B cell (primary cell): Measurements from ENCODE around the gene EFNA5. TPM values are rescaled to one million over a fixed set of nuclear protein-coding genes. Genes with fewer than 3 reads are reported as not detected.

Source experiments
- ATAC-seq: fragments of 200-7000 bp; cut with Tn5 transposase; one replicate; pipeline ENCODE4 v1.10.0; 2021; ENCODE audit warnings: low read depth, mild to moderate bottlenecking, moderate number of reproducible peaks, moderate library complexity
- CTCF ChIA-PET: fragments of 350-600 bp; sonication (Branson Sonifier 250); formaldehyde crosslinking; loops from one replicate; lab custom pipeline; 2021; ENCODE audit warnings: antibody characterized with exemption, inconsistent platforms; lab: Charles Lee
- POLR2A ChIA-PET: fragments of 350-600 bp; sonication (Branson Sonifier 250); formaldehyde crosslinking; loops from one replicate; lab custom pipeline; 2021; ENCODE audit warnings: antibody characterized with exemption; lab: Charles Lee
- DNase-seq: peaks from one replicate; pipeline ENCODE4 v3.0.0; 2013
- H2AFZ ChIP-seq: 2 replicates; pipeline ENCODE4 v1.6.1; 2012; ENCODE audit warnings: mild to moderate bottlenecking, low read depth, low read length; ENCODE audit not compliant: insufficient read depth, poor library complexity, severe bottlenecking
- H3K27ac ChIP-seq, 2 donors: 1 replicate in 1 of 2; 2 replicates in 1 of 2; pipeline ENCODE4 v1.5.1; 2012 to 2013; ENCODE audit warnings: low read length in 2 of 2, mild to moderate bottlenecking in 2 of 2, moderate library complexity in 1 of 2
- H3K27me3 ChIP-seq, 4 experiments: fragments of 200-600 bp in 1 of 4; sonication (generic) in 1 of 4; replicated peaks in 1 of 4; 1 replicate in 2 of 4; 2 replicates in 2 of 4; pipeline versions ENCODE4 v1.6.1 to v1.7.0; 2013 to 2016; ENCODE audit warnings: low read length in 3 of 4, mild to moderate bottlenecking in 2 of 4, mixed read lengths in 1 of 4, moderate library complexity in 1 of 4; ENCODE audit not compliant: insufficient read depth in 4 of 4, control insufficient read depth in 3 of 4; ENCODE audit errors: control extremely low read depth in 1 of 4
- H3K36me3 ChIP-seq, 2 experiments: replicated peaks in 1 of 2; 1 replicate in 1 of 2; 2 replicates in 1 of 2; pipeline versions ENCODE4 v1.6.1 to v1.7.1; 2013; ENCODE audit warnings: low read length in 1 of 2; ENCODE audit not compliant: insufficient read depth in 2 of 2, control insufficient read depth in 1 of 2; ENCODE audit errors: control extremely low read depth in 1 of 2, extremely low read depth in 1 of 2
- H3K4me1 ChIP-seq, 2 donors: fragments of 200-600 bp in 1 of 2; sonication (generic) in 1 of 2; 1 replicate in 1 of 2; 2 replicates in 1 of 2; pipeline versions ENCODE4 v1.5.1 to v1.6.1; 2013 to 2017; ENCODE audit warnings: low read length in 2 of 2; ENCODE audit not compliant: control insufficient read depth in 2 of 2, insufficient read depth in 2 of 2
- H3K4me2 ChIP-seq: replicated peaks from 2 replicates; pipeline ENCODE3; 2012; ENCODE audit warnings: mild to moderate bottlenecking, low read depth, low read length; ENCODE audit not compliant: poor library complexity, severe bottlenecking
- H3K4me3 ChIP-seq, 5 experiments: fragments of 200-600 bp in 1 of 5; sonication (generic) in 1 of 5; 1 replicate in 3 of 5; 2 replicates in 2 of 5; pipeline versions ENCODE4 v1.5.1 to v1.7.0; 2011 to 2016; ENCODE audit warnings: low read length in 4 of 5, mild to moderate bottlenecking in 4 of 5, low read depth in 2 of 5, control low read depth in 1 of 5, moderate library complexity in 1 of 5; ENCODE audit not compliant: insufficient read depth in 1 of 5; ENCODE audit errors: control extremely low read depth in 1 of 5, extremely low read depth in 1 of 5
- H3K79me2 ChIP-seq: fragments of 200-600 bp; sonication (generic); one replicate; pipeline ENCODE4 v1.6.0; 2016; ENCODE audit warnings: low read length; ENCODE audit not compliant: control insufficient read depth, insufficient read depth
- H3K9ac ChIP-seq: fragments of 200-600 bp; sonication (generic); 2 replicates; pipeline ENCODE4 v1.6.1; 2017; ENCODE audit warnings: mild to moderate bottlenecking, low read length, moderate library complexity
- H3K9me3 ChIP-seq, 3 donors: one replicate each; pipeline versions ENCODE4 v1.6.1 to v1.7.1; 2013; ENCODE audit warnings: low read length in 2 of 3; ENCODE audit not compliant: control insufficient read depth in 2 of 3, insufficient read depth in 1 of 3; ENCODE audit errors: control extremely low read depth in 1 of 3
- H4K20me1 ChIP-seq: 2 replicates; pipeline ENCODE4 v1.6.0; 2012; ENCODE audit warnings: mild to moderate bottlenecking, low read length; ENCODE audit not compliant: insufficient read depth, control insufficient read depth, poor library complexity, severe bottlenecking
- H3K27ac Mint-ChIP-seq: one replicate; pipeline ENCODE4 v1.8.0; 2021; ENCODE audit warnings: mixed read lengths
- H3K27me3 Mint-ChIP-seq: one replicate; pipeline ENCODE4 v1.8.0; 2021; ENCODE audit warnings: mixed read lengths
- H3K4me1 Mint-ChIP-seq: one replicate; pipeline ENCODE4 v1.8.0; 2021; ENCODE audit warnings: mixed read lengths
- H3K4me3 Mint-ChIP-seq: one replicate; pipeline ENCODE4 v1.8.0; 2021; ENCODE audit warnings: mixed read lengths
- H3K9me3 Mint-ChIP-seq: one replicate; pipeline ENCODE4 v1.8.0; 2022; ENCODE audit warnings: mixed read lengths; ENCODE audit not compliant: insufficient read depth
- CTCF ChIP-seq: fragments of 200-600 bp; IDR thresholded peaks from one replicate; pipeline ENCODE4 v1.8.0; 2022; ENCODE audit warnings: antibody characterized with exemption, mild to moderate bottlenecking
- EZH2 ChIP-seq: IDR thresholded peaks from 2 replicates; pipeline ENCODE4 v1.6.1; 2012; ENCODE audit warnings: borderline replicate concordance, low read depth, mild to moderate bottlenecking, moderate library complexity, low read length; ENCODE audit not compliant: insufficient read depth, poor library complexity, severe bottlenecking
- WGBS: methylation state at CpG from one replicate; pipeline ENCODE4 v1.1.5; 2013; ENCODE audit warnings: missing lambda C conversion rate; ENCODE audit not compliant: insufficient coverage; 5-methylcytosine and 5-hydroxymethylcytosine counted together
- intact Hi-C: fragments of 100-400 bp; cut with micrococcal nuclease; formaldehyde crosslinking; loops from one replicate; pipeline ENCODE4 v1.10.0; 2022
- polyA plus RNA-seq: library from polyadenylated mRNA; depleted of rRNA; stranded (reverse); fragments of >200 nt; gene quantifications from 2 replicates; pipeline ENCODE4 v1.2.3, GENCODE V29; 2012
- total RNA-seq, 2 donors: library from RNA; stranded (reverse); fragments of 120-200 nt in 1 of 2; gene quantifications; 1 replicate in 1 of 2; 2 replicates in 1 of 2; pipeline versions ENCODE4 v1.2.3 to v1.2.4, GENCODE V29; 2013 to 2022

The EFNA5 gene
- total and polyA plus RNA-seq, 2 donors (not counting 1 experiment from before 2014, with no cell fraction given), result not detected

GRCh38 chr5:107361945-107362344 lies 308.8 kb downstream of the EFNA5 start:
- H3K27ac ChIP-seq, result no peak overlapping the region
- H3K79me2 ChIP-seq, result no peaks in the 10 kb centered on the region
- no peak for TF ChIP-seq CTCF
- no peak for TF ChIP-seq EZH2
- H3K9me3 ChIP-seq, result no peaks in the 10 kb centered on the region
- ChIA-PET CTCF (no interaction called here), POLR2A (no interaction called here)
- no peak overlapping the region for H2AFZ ChIP-seq
- no peak for DNase-seq
- H3K9ac ChIP-seq, result no peak overlapping the region
- H3K4me1 ChIP-seq, result peaks cover 11% of the 10 kb centered on the region in 2 donors
- no CpG with 5 or more reads among the region's 4 CpGs for WGBS
- intact Hi-C loops, result no loop called here
- H3K4me3 ChIP-seq, result no peak overlapping the region
- no peaks in the 10 kb centered on the region for H3K27me3 ChIP-seq
- H3K27ac Mint-ChIP-seq, result no peak overlapping the region
- no peak for ATAC-seq
- H3K9me3 Mint-ChIP-seq, result no peaks in the 10 kb centered on the region
- H3K4me1 Mint-ChIP-seq, result peaks cover 7% of the 10 kb centered on the region
- H3K36me3 ChIP-seq, result no peaks in the 10 kb centered on the region
- no peak overlapping the region for H3K4me3 Mint-ChIP-seq
- no peak overlapping the region for H3K4me2 ChIP-seq
- H4K20me1 ChIP-seq, result no peaks in the 10 kb centered on the region
- H3K27me3 Mint-ChIP-seq, result peaks cover 4% of the 10 kb centered on the region

GRCh38 chr5:107359916-107360234 lies 310.9 kb downstream of the EFNA5 start:
- H3K4me1 Mint-ChIP-seq, result no peaks in the 10 kb centered on the region
- H3K4me2 ChIP-seq, result no peak overlapping the region
- H2AFZ ChIP-seq, result no peak overlapping the region
- no peak overlapping the region for H3K9ac ChIP-seq
- H3K27me3 ChIP-seq, result no peaks in the 10 kb centered on the region
- ChIA-PET POLR2A (no interaction called here), CTCF (no interaction called here)
- H3K27ac ChIP-seq, result no peak overlapping the region
- DNase-seq, result no peak
- H3K9me3 ChIP-seq, result no peaks in the 10 kb centered on the region
- H3K79me2 ChIP-seq, result no peaks in the 10 kb centered on the region
- H3K4me3 ChIP-seq, result no peak overlapping the region
- TF ChIP-seq CTCF, result no peak
- peaks cover 0 to under 1% of the 10 kb centered on the region in 2 donors for H3K4me1 ChIP-seq
- H3K4me3 Mint-ChIP-seq, result no peak overlapping the region
- H3K27me3 Mint-ChIP-seq, result no peaks in the 10 kb centered on the region
- H4K20me1 ChIP-seq, result no peaks in the 10 kb centered on the region
- intact Hi-C loops, result no loop called here
- WGBS, result 0% methylated on average over 1 of the region's 2 CpGs
- no peak for ATAC-seq
- no peaks in the 10 kb centered on the region for H3K9me3 Mint-ChIP-seq
- no peak overlapping the region for H3K27ac Mint-ChIP-seq
- H3K36me3 ChIP-seq, result no peaks in the 10 kb centered on the region
